Endothelial cell of hepatic sinusoid (primary cell): ENCODE results near the gene GMPPB.

Experiments used
- in situ Hi-C: cut with HindIII; loops from 2 replicates; pipeline ENCODE4 v1.10.0; 2017; ENCODE audit warnings: low sequenced_read_pairs

GMPPB gene

GRCh38 chr3:49732597-49732996 is 8.8 kb upstream of the GMPPB start:
- in situ Hi-C loops: no loop called here

GRCh38 chr3:49729966-49730609 is 6.3 kb upstream of the GMPPB start:
- in situ Hi-C loops: no loop called here

GRCh38 chr3:49727924-49728361 is 4.2 kb upstream of the GMPPB start:
- in situ Hi-C loops: no loop called here

GRCh38 chr3:49727154-49727923 is 3.6 kb upstream of the GMPPB start:
- in situ Hi-C loops: no loop called here

- in situ Hi-C loops: no loop called here
Measured at GRCh38 chr3:49725906-49726681, 2.3 kb upstream of the GMPPB start.

GRCh38 chr3:49724586-49724985 is 835 bp upstream of the GMPPB start:
- in situ Hi-C loops: no loop called here

- in situ Hi-C loops: no loop called here
Measured at GRCh38 chr3:49723296-49723627, 489 bp downstream of the GMPPB start.

GRCh38 chr3:49722896-49723295 is 855 bp downstream of the GMPPB start:
- in situ Hi-C loops: no loop called here

GRCh38 chr3:49721896-49722781 is 1.6 kb downstream of the GMPPB start:
- in situ Hi-C loops: no loop called here

GRCh38 chr3:49721596-49721895 is 2.2 kb downstream of the GMPPB start:
- in situ Hi-C loops: no loop called here

GRCh38 chr3:49720855-49721595 is 2.7 kb downstream of the GMPPB start:
- in situ Hi-C loops: no loop called here

GRCh38 chr3:49719214-49719884 is 4.4 kb downstream of the GMPPB start, which contains the start of gene AMIGO3:
Gene AMIGO3, minus strand, starts transcription at chr3:49719684. Its CDS starts 219 bp downstream, at chr3:49719465.
- in situ Hi-C loops: no loop called here

- in situ Hi-C loops: no loop called here
Measured at GRCh38 chr3:49718858-49719213, 4.9 kb downstream of the GMPPB start.

GRCh38 chr3:49717959-49718857 is 5.5 kb downstream of the GMPPB start:
- in situ Hi-C loops: no loop called here

- in situ Hi-C loops: no loop called here
Measured at GRCh38 chr3:49717211-49717958, 6.4 kb downstream of the GMPPB start.

- in situ Hi-C loops: no loop called here
Measured at GRCh38 chr3:49716691-49717210, 7.0 kb downstream of the GMPPB start.

GRCh38 chr3:49716169-49716568 is 7.6 kb downstream of the GMPPB start:
- in situ Hi-C loops: no loop called here

GRCh38 chr3:49715611-49716121 is 8.1 kb downstream of the GMPPB start:
- in situ Hi-C loops: no loop called here
